HepG2 (cell line): ENCODE results near the gene SMIM22. TPM values are rescaled to one million over a fixed set of nuclear protein-coding genes. Genes with fewer than 3 reads are reported as not detected.

Source experiments
- DNMT1 ChIP-seq: sonication (generic); formaldehyde crosslinking; IDR thresholded peaks from 2 replicates; pipeline ENCODE4 v1.5.1; 2020; ENCODE audit warnings: mild to moderate bottlenecking, missing genetic modification reagents
- HNRNPL ChIP-seq: fragments of 200-400 bp; formaldehyde crosslinking; IDR thresholded peaks from 2 replicates; pipeline ENCODE4 v1.6.1; 2017; ENCODE audit warnings: mild to moderate bottlenecking, low read depth, low read length
- KLF11 ChIP-seq: IDR thresholded peaks from 2 replicates; pipeline ENCODE4 v1.6.1; 2016; ENCODE audit warnings: missing compliant biosample characterization
- NCOA1 ChIP-seq: sonication (generic); formaldehyde crosslinking; IDR thresholded peaks from 2 replicates; pipeline ENCODE4 v1.9.0; 2021; ENCODE audit warnings: missing genetic modification reagents
- RXRB ChIP-seq: IDR thresholded peaks from 2 replicates; pipeline ENCODE4 v1.6.1; 2016; ENCODE audit warnings: borderline replicate concordance, missing genetic modification reagents, missing compliant biosample characterization
- TBX3 ChIP-seq: fragments of 450-650 bp; IDR thresholded peaks from 2 replicates; pipeline ENCODE4 v1.6.1; 2017; ENCODE audit warnings: antibody characterized with exemption, mild to moderate bottlenecking, inconsistent platforms, borderline replicate concordance
- U2AF2 ChIP-seq: fragments of 200-400 bp; formaldehyde crosslinking; IDR thresholded peaks from 2 replicates; pipeline ENCODE4 v1.6.1; 2017; ENCODE audit warnings: low read depth, mild to moderate bottlenecking, low read length
- ZNF232 ChIP-seq: sonication (generic); formaldehyde crosslinking; IDR thresholded peaks from 2 replicates; pipeline ENCODE4 v1.4.0; 2020; ENCODE audit warnings: missing genetic modification reagents, borderline replicate concordance
- ZNF547 ChIP-seq: sonication (generic); formaldehyde crosslinking; IDR thresholded peaks from 2 replicates; pipeline ENCODE4 v1.5.1; 2020; ENCODE audit warnings: mild to moderate bottlenecking, missing genetic modification reagents
- polyA plus RNA-seq, 8 experiments: library from polyadenylated mRNA; depleted of rRNA in 3 of 8; stranded (reverse) in 7 of 8; unstranded in 1 of 8; fragments of >200 nt; fragmentation: Illumina TruSeq in 4 of 8; extraction: Trizol in 4 of 8; gene quantifications; 2 replicates each; pipeline versions ENCODE4 v1.2.1 to v1.2.3, GENCODE V29; 2011 to 2016; ENCODE audit warnings: low read depth in 4 of 8, missing spikeins in 1 of 8, mixed read lengths in 1 of 8; ENCODE audit not compliant: insufficient read depth in 1 of 8
- total RNA-seq, 5 experiments: library from RNA; depleted of rRNA; stranded (reverse); fragments of >200 nt; fragmentation: Illumina TruSeq; extraction: Trizol; gene quantifications; 2 replicates each; pipeline ENCODE4 v1.2.3, GENCODE V29; 2016; ENCODE audit warnings: low read depth in 1 of 5
- TF ChIP-seq, protein P1 (sequence below): sonication (generic); formaldehyde crosslinking; IDR thresholded peaks from 2 replicates; pipeline ENCODE4 v1.4.0; 2020; ENCODE audit warnings: missing genetic modification reagents, borderline replicate concordance
- TF ChIP-seq, protein P2 (sequence below): IDR thresholded peaks from 2 replicates; pipeline ENCODE4 v1.6.1; 2018; ENCODE audit warnings: missing genetic modification reagents
- TF ChIP-seq, protein P3 (sequence below): sonication (generic); formaldehyde crosslinking; IDR thresholded peaks from 2 replicates; pipeline ENCODE4 v1.8.0; 2022; ENCODE audit warnings: missing genetic modification reagents, mild to moderate bottlenecking, moderate library complexity, borderline replicate concordance
- TF ChIP-seq, protein P4 (sequence below): sonication (generic); formaldehyde crosslinking; IDR thresholded peaks from 2 replicates; pipeline ENCODE4 v1.5.0; 2020; ENCODE audit warnings: mild to moderate bottlenecking, missing genetic modification reagents
- TF ChIP-seq, protein P5 (sequence below): sonication (generic); formaldehyde crosslinking; IDR thresholded peaks from 2 replicates; pipeline ENCODE4 v1.4.0; 2020; ENCODE audit warnings: mild to moderate bottlenecking, missing genetic modification reagents, borderline replicate concordance

The SMIM22 gene
- total and polyA plus RNA-seq, 2 of the 13 experiments (the other 11 are each of a cell fraction or from before 2014, with no cell fraction given), result not detected

DNA sequence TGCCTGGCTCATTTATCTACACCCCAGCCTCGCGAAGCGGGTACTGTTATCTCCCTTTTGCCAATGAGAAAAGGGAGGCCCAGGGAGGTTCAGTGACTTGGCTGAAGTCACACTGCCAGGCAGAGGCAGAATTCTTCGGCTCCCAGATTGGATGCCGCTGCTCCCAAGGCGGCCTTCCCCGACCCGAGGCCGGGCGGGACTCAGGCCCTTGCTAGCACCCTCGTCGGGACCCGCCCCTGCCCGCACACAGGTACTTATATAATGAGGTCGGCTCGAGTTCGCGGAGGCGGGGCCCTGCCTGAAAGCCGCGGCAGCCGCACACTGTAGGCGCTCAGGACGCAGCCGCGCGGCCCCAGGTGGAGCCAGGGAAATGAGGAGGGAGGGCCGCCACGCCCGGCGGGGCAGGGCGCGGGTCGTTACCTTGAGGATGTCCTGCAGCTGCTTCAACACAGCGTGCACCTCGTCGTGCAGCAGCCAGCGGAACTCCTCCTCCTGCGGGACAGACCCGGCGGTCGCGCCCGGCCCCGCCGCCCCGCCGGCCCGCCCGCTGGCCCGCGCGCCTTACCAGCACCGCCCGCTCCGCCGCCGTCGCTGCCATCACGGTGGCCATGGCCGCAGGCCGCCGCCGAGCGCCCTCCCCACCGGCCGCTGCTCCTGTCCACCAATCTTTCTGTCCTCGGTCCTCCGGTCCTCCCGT lies 6.9 kb downstream of the SMIM22 start, which contains the start of gene ROGDI (continued):
- TF ChIP-seq, protein P1, sequence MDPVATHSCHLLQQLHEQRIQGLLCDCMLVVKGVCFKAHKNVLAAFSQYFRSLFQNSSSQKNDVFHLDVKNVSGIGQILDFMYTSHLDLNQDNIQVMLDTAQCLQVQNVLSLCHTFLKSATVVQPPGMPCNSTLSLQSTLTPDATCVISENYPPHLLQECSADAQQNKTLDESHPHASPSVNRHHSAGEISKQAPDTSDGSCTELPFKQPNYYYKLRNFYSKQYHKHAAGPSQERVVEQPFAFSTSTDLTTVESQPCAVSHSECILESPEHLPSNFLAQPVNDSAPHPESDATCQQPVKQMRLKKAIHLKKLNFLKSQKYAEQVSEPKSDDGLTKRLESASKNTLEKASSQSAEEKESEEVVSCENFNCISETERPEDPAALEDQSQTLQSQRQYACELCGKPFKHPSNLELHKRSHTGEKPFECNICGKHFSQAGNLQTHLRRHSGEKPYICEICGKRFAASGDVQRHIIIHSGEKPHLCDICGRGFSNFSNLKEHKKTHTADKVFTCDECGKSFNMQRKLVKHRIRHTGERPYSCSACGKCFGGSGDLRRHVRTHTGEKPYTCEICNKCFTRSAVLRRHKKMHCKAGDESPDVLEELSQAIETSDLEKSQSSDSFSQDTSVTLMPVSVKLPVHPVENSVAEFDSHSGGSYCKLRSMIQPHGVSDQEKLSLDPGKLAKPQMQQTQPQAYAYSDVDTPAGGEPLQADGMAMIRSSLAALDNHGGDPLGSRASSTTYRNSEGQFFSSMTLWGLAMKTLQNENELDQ (CRISPR knock-in tag), result no peak
- peak; percentile 98 for TF ChIP-seq RXRB (CRISPR knock-in tag)
- no peak for TF ChIP-seq TBX3
- TF ChIP-seq HNRNPL, result no peak
- TF ChIP-seq, protein P2, sequence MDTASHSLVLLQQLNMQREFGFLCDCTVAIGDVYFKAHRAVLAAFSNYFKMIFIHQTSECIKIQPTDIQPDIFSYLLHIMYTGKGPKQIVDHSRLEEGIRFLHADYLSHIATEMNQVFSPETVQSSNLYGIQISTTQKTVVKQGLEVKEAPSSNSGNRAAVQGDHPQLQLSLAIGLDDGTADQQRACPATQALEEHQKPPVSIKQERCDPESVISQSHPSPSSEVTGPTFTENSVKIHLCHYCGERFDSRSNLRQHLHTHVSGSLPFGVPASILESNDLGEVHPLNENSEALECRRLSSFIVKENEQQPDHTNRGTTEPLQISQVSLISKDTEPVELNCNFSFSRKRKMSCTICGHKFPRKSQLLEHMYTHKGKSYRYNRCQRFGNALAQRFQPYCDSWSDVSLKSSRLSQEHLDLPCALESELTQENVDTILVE (CRISPR knock-in tag), result no peak
- TF ChIP-seq NCOA1 (CRISPR knock-in tag), result no peak
- TF ChIP-seq KLF11 (CRISPR knock-in tag), result 0 out of 2 replicates have a peak, but pooled peaks have one; percentile 23
- TF ChIP-seq, protein P3, sequence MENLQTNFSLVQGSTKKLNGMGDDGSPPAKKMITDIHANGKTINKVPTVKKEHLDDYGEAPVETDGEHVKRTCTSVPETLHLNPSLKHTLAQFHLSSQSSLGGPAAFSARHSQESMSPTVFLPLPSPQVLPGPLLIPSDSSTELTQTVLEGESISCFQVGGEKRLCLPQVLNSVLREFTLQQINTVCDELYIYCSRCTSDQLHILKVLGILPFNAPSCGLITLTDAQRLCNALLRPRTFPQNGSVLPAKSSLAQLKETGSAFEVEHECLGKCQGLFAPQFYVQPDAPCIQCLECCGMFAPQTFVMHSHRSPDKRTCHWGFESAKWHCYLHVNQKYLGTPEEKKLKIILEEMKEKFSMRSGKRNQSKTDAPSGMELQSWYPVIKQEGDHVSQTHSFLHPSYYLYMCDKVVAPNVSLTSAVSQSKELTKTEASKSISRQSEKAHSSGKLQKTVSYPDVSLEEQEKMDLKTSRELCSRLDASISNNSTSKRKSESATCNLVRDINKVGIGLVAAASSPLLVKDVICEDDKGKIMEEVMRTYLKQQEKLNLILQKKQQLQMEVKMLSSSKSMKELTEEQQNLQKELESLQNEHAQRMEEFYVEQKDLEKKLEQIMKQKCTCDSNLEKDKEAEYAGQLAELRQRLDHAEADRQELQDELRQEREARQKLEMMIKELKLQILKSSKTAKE (CRISPR knock-in tag), result no peak
- no peak for TF ChIP-seq U2AF2
- TF ChIP-seq ZNF547 (CRISPR knock-in tag), result no peak
- no peak for TF ChIP-seq ZNF232 (CRISPR knock-in tag)
- TF ChIP-seq, protein P4, sequence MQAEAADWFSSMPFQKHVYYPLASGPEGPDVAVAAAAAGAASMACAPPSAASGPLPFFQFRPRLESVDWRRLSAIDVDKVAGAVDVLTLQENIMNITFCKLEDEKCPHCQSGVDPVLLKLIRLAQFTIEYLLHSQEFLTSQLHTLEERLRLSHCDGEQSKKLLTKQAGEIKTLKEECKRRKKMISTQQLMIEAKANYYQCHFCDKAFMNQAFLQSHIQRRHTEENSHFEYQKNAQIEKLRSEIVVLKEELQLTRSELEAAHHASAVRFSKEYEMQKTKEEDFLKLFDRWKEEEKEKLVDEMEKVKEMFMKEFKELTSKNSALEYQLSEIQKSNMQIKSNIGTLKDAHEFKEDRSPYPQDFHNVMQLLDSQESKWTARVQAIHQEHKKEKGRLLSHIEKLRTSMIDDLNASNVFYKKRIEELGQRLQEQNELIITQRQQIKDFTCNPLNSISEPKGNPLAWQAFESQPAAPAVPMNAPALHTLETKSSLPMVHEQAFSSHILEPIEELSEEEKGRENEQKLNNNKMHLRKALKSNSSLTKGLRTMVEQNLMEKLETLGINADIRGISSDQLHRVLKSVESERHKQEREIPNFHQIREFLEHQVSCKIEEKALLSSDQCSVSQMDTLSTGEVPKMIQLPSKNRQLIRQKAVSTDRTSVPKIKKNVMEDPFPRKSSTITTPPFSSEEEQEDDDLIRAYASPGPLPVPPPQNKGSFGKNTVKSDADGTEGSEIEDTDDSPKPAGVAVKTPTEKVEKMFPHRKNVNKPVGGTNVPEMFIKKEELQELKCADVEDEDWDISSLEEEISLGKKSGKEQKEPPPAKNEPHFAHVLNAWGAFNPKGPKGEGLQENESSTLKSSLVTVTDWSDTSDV (CRISPR knock-in tag), result no peak
- TF ChIP-seq, protein P5, sequence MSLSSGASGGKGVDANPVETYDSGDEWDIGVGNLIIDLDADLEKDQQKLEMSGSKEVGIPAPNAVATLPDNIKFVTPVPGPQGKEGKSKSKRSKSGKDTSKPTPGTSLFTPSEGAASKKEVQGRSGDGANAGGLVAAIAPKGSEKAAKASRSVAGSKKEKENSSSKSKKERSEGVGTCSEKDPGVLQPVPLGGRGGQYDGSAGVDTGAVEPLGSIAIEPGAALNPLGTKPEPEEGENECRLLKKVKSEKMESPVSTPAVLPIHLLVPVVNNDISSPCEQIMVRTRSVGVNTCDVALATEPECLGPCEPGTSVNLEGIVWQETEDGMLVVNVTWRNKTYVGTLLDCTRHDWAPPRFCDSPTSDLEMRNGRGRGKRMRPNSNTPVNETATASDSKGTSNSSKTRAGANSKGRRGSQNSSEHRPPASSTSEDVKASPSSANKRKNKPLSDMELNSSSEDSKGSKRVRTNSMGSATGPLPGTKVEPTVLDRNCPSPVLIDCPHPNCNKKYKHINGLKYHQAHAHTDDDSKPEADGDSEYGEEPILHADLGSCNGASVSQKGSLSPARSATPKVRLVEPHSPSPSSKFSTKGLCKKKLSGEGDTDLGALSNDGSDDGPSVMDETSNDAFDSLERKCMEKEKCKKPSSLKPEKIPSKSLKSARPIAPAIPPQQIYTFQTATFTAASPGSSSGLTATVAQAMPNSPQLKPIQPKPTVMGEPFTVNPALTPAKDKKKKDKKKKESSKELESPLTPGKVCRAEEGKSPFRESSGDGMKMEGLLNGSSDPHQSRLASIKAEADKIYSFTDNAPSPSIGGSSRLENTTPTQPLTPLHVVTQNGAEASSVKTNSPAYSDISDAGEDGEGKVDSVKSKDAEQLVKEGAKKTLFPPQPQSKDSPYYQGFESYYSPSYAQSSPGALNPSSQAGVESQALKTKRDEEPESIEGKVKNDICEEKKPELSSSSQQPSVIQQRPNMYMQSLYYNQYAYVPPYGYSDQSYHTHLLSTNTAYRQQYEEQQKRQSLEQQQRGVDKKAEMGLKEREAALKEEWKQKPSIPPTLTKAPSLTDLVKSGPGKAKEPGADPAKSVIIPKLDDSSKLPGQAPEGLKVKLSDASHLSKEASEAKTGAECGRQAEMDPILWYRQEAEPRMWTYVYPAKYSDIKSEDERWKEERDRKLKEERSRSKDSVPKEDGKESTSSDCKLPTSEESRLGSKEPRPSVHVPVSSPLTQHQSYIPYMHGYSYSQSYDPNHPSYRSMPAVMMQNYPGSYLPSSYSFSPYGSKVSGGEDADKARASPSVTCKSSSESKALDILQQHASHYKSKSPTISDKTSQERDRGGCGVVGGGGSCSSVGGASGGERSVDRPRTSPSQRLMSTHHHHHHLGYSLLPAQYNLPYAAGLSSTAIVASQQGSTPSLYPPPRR, result no peak
- TF ChIP-seq DNMT1 (CRISPR knock-in tag), result peak; percentile 24; the same call in 1 of the 2 replicates
